HEK293T (cell line): ENCODE data around the gene ALKBH3.

Experiments
- CTCF ChIA-PET: fragments of 350-600 bp; formaldehyde crosslinking; extraction: SDS; loops from one replicate; lab custom pipeline; 2021; ENCODE audit warnings: antibody characterized with exemption, inconsistent platforms; lab: Yijun Ruan, JAX
- POLR2A ChIA-PET: fragments of 350-600 bp; formaldehyde crosslinking; extraction: SDS; loops from one replicate; lab custom pipeline; 2020; ENCODE audit warnings: antibody characterized with exemption, inconsistent platforms; lab: Yijun Ruan, JAX
- DNase-seq: peaks from one replicate; pipeline ENCODE4 v3.0.0; 2012; ENCODE audit warnings: mixed read lengths; ENCODE audit errors: extremely low spot score
- ARNT ChIP-seq: fragments of 450-650 bp; IDR thresholded peaks from 2 replicates; pipeline ENCODE4 v1.6.1; 2017; ENCODE audit warnings: mild to moderate bottlenecking
- BHLHE40 ChIP-seq: fragments of 450-650 bp; IDR thresholded peaks from 2 replicates; pipeline ENCODE4 v1.6.1; 2016; ENCODE audit warnings: mild to moderate bottlenecking, moderate library complexity, borderline replicate concordance
- CTBP1 ChIP-seq: fragments of 450-650 bp; IDR thresholded peaks from 2 replicates; pipeline ENCODE4 v1.6.1; 2016; ENCODE audit warnings: borderline replicate concordance
- ELF4 ChIP-seq: fragments of 450-650 bp; IDR thresholded peaks from 2 replicates; pipeline ENCODE4 v1.6.1; 2017; ENCODE audit warnings: antibody characterized with exemption
- FOXA1 ChIP-seq: fragments of 450-650 bp; IDR thresholded peaks from 2 replicates; pipeline ENCODE4 v1.6.1; 2016; ENCODE audit warnings: mild to moderate bottlenecking
- FOXK2 ChIP-seq: fragments of 450-650 bp; IDR thresholded peaks from 2 replicates; pipeline ENCODE4 v1.6.1; 2016; ENCODE audit warnings: mild to moderate bottlenecking
- FOXM1 ChIP-seq: fragments of 450-650 bp; IDR thresholded peaks from 2 replicates; pipeline ENCODE4 v1.6.1; 2017; ENCODE audit warnings: mild to moderate bottlenecking, borderline replicate concordance
- HDGF ChIP-seq: fragments of 450-650 bp; IDR thresholded peaks from 2 replicates; pipeline ENCODE4 v1.6.1; 2017; ENCODE audit warnings: antibody characterized with exemption, borderline replicate concordance
- L3MBTL2 ChIP-seq: fragments of 450-650 bp; conservative IDR thresholded peaks from 2 replicates; pipeline ENCODE4 v1.6.1; 2016; ENCODE audit warnings: mild to moderate bottlenecking
- LEF1 ChIP-seq: fragments of 450-650 bp; IDR thresholded peaks from 2 replicates; pipeline ENCODE4 v1.6.1; 2017; ENCODE audit warnings: mild to moderate bottlenecking, borderline replicate concordance
- NFRKB ChIP-seq: fragments of 450-650 bp; IDR thresholded peaks from 2 replicates; pipeline ENCODE4 v1.6.1; 2016; ENCODE audit warnings: mild to moderate bottlenecking, moderate library complexity
- SP1 ChIP-seq: fragments of 450-650 bp; IDR thresholded peaks from 2 replicates; pipeline ENCODE4 v1.6.1; 2017
- SUZ12 ChIP-seq: fragments of 450-650 bp; IDR thresholded peaks from 2 replicates; pipeline ENCODE4 v1.6.1; 2016; ENCODE audit warnings: mild to moderate bottlenecking
- TARDBP ChIP-seq: fragments of 450-650 bp; IDR thresholded peaks from 2 replicates; pipeline ENCODE4 v1.6.1; 2016
- ZNF384 ChIP-seq: fragments of 450-650 bp; IDR thresholded peaks from 2 replicates; pipeline ENCODE4 v1.6.1; 2016
- TF ChIP-seq, protein P1 (sequence below): fragments of 450-650 bp; IDR thresholded peaks from 2 replicates; pipeline ENCODE4 v1.6.1; 2016

ALKBH3 gene

DNA sequence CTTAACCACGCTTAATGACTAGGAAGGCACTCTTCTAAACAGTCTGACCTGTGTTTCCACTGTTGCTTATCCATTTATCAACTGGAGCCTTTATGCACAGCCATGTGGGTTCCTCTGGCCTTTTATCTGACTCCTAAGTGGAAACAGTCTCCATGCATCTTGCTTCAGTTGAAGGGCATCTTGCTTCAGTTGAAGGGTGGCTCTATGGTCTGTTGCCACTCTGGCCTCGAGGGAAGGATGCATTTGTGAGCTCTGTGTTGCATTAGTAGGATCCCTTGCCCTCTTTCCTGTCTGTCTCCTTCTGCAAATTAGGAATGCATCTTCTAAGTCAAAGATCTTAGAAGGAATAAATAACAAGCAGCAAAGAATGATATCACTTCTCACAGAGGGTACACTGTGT lies 36.0 kb downstream of the ALKBH3 start:
- ChIA-PET CTCF (no interaction called here), POLR2A (no interaction called here)
- DNase-seq, result no peak
- TF ChIP-seq ZNF384 (no peak), ELF4 (no peak), HDGF (no peak), SP1 (no peak), TARDBP (no peak), NFRKB (no peak), CTBP1 (no peak), FOXA1 (no peak), FOXK2 (no peak), LEF1 (no peak), FOXM1 (no peak), SUZ12 (no peak), L3MBTL2 (no peak), ARNT (no peak)
- TF ChIP-seq, protein P1, sequence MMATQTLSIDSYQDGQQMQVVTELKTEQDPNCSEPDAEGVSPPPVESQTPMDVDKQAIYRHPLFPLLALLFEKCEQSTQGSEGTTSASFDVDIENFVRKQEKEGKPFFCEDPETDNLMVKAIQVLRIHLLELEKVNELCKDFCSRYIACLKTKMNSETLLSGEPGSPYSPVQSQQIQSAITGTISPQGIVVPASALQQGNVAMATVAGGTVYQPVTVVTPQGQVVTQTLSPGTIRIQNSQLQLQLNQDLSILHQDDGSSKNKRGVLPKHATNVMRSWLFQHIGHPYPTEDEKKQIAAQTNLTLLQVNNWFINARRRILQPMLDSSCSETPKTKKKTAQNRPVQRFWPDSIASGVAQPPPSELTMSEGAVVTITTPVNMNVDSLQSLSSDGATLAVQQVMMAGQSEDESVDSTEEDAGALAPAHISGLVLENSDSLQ, result no peak

DNA sequence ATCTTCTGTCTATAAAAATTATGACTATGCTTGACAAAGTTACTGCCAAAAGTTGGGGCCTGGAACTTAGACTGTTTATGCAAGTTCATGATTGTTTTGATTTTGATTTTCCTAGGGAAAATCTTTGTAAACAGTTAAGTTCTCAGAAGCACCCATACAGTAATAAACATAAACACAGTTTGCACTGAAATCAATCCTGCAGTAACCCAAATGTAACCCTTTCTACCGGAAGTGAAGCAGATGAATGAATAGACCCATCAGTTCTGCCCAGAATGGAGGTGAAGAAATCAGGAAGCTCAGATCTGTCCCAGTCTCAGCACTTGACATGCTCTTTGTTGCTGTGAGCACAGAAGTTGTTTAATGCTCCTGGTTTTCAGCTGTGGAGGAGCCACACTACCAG lies 37.2 kb downstream of the ALKBH3 start:
- TF ChIP-seq LEF1, result no peak
- no peak for TF ChIP-seq TARDBP
- no peak for TF ChIP-seq FOXM1
- TF ChIP-seq CTBP1, result no peak
- no peak for TF ChIP-seq FOXA1
- TF ChIP-seq HDGF, result no peak
- TF ChIP-seq, protein P1, result no peak
- TF ChIP-seq SUZ12, result no peak
- TF ChIP-seq NFRKB, result no peak
- no peak for TF ChIP-seq ARNT
- TF ChIP-seq ZNF384, result no peak
- CTCF ChIA-PET, result interaction anchor here (1.6 kb wide), 1 partner anchor 27 kb away, joined by 3 read pairs; no protein-coding TSS in a partner anchor
- DNase-seq, result no peak
- POLR2A ChIA-PET, result interaction anchor here (2.9 kb wide), 1 partner anchor 25 kb away, joined by 16 read pairs; the partner anchor contains the start of gene C11orf96

DNA sequence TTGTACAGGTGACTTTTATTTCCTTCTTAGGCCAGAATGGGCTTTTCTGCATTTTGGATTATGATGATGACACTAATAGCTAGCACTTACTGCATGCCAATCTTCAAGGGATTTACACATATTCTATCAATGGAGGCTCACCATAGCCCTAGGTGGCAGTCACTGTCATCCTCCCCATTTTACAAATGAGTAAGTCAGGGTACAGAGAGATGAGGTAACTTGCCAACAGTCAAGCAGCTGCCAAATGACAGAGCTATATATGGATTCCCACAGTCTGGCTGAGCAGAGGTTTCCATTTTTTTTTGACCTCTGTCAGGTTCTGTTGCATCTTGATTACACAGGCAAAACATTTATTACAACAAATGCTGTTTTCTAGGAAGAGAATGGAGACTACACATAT lies 38.0 kb downstream of the ALKBH3 start:
- ChIA-PET POLR2A (interaction anchor here (2.9 kb wide), 1 partner anchor 24 kb away, joined by 16 read pairs; the partner anchor contains the start of gene C11orf96), CTCF (interaction anchor here (1.6 kb wide), 1 partner anchor 26 kb away, joined by 3 read pairs; no protein-coding TSS in a partner anchor)
- TF ChIP-seq ELF4 (no peak), CTBP1 (no peak), FOXM1 (no peak), LEF1 (no peak), NFRKB (no peak), FOXK2 (no peak), TARDBP (no peak), SUZ12 (no peak), HDGF (no peak), BHLHE40 (no peak), FOXA1 (no peak), ZNF384 (no peak), SP1 (no peak), L3MBTL2 (no peak), ARNT (no peak)
- TF ChIP-seq, protein P1, result no peak
- no peak for DNase-seq

DNA sequence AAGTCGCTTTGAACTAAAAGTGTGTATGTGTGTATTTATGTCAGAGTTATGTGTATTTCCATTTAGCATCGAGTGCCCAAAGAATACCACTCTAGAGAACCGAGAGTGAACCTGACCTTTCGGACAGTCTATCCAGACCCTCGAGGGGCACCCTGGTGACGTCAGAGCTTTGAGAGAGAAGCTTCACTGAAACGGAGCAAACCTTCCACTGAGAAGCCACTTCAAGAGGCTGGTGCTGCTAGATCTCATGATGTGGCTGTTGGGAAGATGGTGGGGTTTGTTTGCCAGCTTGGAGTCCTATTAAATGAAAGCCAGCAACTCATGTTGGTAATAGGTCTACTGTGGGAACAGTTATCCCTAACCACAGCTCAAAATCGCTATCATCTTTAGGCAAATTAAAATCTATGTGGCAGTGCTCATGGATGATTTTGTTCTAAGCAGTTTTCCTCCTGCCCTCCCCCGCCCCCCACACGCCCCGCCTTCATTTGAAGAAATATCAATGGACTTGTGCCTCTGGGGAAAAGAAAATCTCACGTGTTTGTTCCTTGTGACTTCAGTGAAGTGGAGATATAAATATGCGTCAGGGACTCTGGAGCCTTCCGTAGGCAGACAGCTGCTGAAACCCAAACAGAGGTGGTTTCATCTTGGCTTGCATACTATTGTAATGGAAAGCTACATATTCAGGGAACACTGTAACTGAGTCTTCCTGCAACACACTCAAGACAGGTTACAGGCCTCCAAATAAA lies 39.4 kb downstream of the ALKBH3 start:
- ChIA-PET CTCF (no interaction called here), POLR2A (interaction anchor here (2.9 kb wide), 1 partner anchor 23 kb away, joined by 16 read pairs; the partner anchor contains the start of gene C11orf96)
- no peak for DNase-seq
- TF ChIP-seq SUZ12 (no peak), NFRKB (no peak), SP1 (no peak), BHLHE40 (no peak), HDGF (no peak), ELF4 (no peak), FOXK2 (no peak), LEF1 (no peak), CTBP1 (no peak), TARDBP (no peak)
- TF ChIP-seq, protein P1, result no peak

DNA sequence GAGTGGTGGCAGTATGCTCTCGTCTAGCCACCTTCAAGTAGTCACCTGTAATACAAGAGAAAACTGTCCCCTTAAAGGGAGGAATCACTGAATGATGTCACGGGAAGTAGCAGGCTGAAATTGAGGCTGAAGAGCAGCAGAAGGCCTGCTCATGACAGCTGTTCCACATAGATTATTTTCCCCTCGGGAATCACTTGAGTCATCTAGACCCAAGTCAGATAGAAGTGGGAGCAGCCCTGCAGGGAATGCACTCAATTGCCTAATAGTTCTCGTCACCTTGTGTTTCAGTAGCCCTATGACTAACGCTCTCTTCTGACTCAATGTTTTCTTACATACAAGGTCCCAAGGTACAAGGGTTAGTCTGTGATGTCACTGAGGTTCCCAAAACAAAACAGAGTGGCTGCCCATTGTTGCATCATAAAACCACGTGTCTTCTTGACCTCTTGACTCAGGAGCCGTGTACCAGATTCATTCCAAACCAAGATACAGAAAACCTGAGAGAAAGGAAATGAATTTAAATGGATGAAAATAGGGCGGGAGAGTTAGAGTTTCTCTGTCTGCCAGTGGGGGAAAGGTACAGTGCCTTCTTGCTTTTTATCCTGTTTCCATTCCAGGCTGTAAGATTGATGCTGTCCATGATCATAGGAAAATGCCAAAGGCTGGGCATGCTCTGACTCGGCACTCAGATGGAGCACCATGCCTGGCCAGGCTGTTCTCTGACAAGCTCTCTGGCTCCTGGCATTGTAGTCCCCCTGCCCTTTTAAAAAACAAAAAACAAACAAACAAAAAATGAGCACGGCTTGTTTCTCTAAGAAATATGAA lies 40.2 kb downstream of the ALKBH3 start:
- no peak for DNase-seq
- ChIA-PET POLR2A (interaction anchor here (0.8 to 2.9 kb wide), 2 partner anchors 21 to 22 kb away, joined by 3 to 16 read pairs; partner anchors contain the start of gene C11orf96), CTCF (no interaction called here)
- TF ChIP-seq FOXM1, result no peak
- TF ChIP-seq CTBP1, result no peak
- TF ChIP-seq ELF4, result no peak
- TF ChIP-seq, protein P1, result no peak
- TF ChIP-seq SUZ12, result no peak
- TF ChIP-seq FOXA1, result no peak
- no peak for TF ChIP-seq SP1
- no peak for TF ChIP-seq NFRKB
- no peak for TF ChIP-seq HDGF
- TF ChIP-seq L3MBTL2, result no peak
- no peak for TF ChIP-seq LEF1
